Right atrium auricular region (tissue), 2 donors: ENCODE results near the gene PCDHB7. TPM values are rescaled to one million over a fixed set of nuclear protein-coding genes. Genes with fewer than 3 reads are reported as not detected.

Experiments
- total RNA-seq, 2 donors: library from RNA; depleted of rRNA; stranded (reverse); fragments of >200 nt; gene quantifications; one replicate each; pipeline ENCODE4 v1.1.0, GENCODE V29; 2016

The PCDHB7 gene
- total RNA-seq, 2 donors from 2014 or later, result 1.0 to 1.4 TPM

Other genes starting within 250 kb of the PCDHB7 start
- under 1 TPM; 0.26 to 0.51 TPM for gene PCDHAC1, start 246.3 kb upstream of the PCDHB7 start, total RNA-seq
- gene PCDHAC2, start 206.2 kb upstream of the PCDHB7 start, total RNA-seq, result 1 to 10 TPM; 3.7 to 4.1 TPM
- gene PCDHB1, start 121.3 kb upstream of the PCDHB7 start, total RNA-seq, result not detected
- gene PCDHB2, start 78.0 kb upstream of the PCDHB7 start, total RNA-seq, result 1 to 10 TPM; 1.8 to 2.2 TPM
- gene PCDHB3, start 72.2 kb upstream of the PCDHB7 start, total RNA-seq, result under 1 TPM; 0.63 to 0.83 TPM
- gene PCDHB4, start 50.8 kb upstream of the PCDHB7 start, total RNA-seq, result 1 to 10 TPM; 1.6 to 2.6 TPM
- gene PCDHB5, start 37.4 kb upstream of the PCDHB7 start, total RNA-seq, result 1 to 10 TPM; 3.8 to 4.3 TPM
- gene PCDHB6, start 22.6 kb upstream of the PCDHB7 start, total RNA-seq, result under 1 TPM; 0.12 to 0.33 TPM
- 1 to 10 TPM in 1 of 2 donors, under 1 TPM in 1; 0.90 to 1.7 TPM for gene PCDHB8, start 5.1 kb downstream of the PCDHB7 start, total RNA-seq
- gene PCDHB16, start 9.7 kb downstream of the PCDHB7 start, total RNA-seq, result 1 to 10 TPM; 5.3 TPM
- gene PCDHB9, start 14.5 kb downstream of the PCDHB7 start, total RNA-seq, result 1 to 10 TPM; 1.7 to 2.5 TPM
- gene PCDHB10, start 19.7 kb downstream of the PCDHB7 start, total RNA-seq, result 1 to 10 TPM; 2.0 to 2.5 TPM
- gene PCDHB11, start 27.0 kb downstream of the PCDHB7 start, total RNA-seq, result 1 to 10 TPM; 1.8 to 2.4 TPM
- 1 to 10 TPM; 1.8 to 2.3 TPM for gene PCDHB12, start 36.1 kb downstream of the PCDHB7 start, total RNA-seq
- gene PCDHB13, start 41.3 kb downstream of the PCDHB7 start, total RNA-seq, result 1 to 10 TPM; 4.2 to 5.0 TPM
- gene PCDHB14, start 50.7 kb downstream of the PCDHB7 start, total RNA-seq, result 1 to 10 TPM; 4.3 to 5.1 TPM
- gene PCDHB15, start 72.8 kb downstream of the PCDHB7 start, total RNA-seq, result 1 to 10 TPM; 3.2 to 5.3 TPM
- gene SLC25A2, start 131.4 kb downstream of the PCDHB7 start, total RNA-seq, result not detected
- gene TAF7, start 148.1 kb downstream of the PCDHB7 start, total RNA-seq, result 10 to 100 TPM; 73.9 to 82.6 TPM
- gene PCDHGA1, start 157.9 kb downstream of the PCDHB7 start, total RNA-seq, result 1 to 10 TPM; 1.4 to 2.0 TPM
- gene PCDHGA2, start 166.1 kb downstream of the PCDHB7 start, total RNA-seq, result 1 to 10 TPM; 7.5 to 7.7 TPM
- gene PCDHGA3, start 171.2 kb downstream of the PCDHB7 start, total RNA-seq, result 1 to 10 TPM; 7.0 to 8.9 TPM
- 1 to 10 TPM; 2.4 to 3.3 TPM for gene PCDHGB1, start 177.5 kb downstream of the PCDHB7 start, total RNA-seq
- gene PCDHGA4, start 182.4 kb downstream of the PCDHB7 start, total RNA-seq, result 1 to 10 TPM; 4.4 to 5.7 TPM
- gene PCDHGB2, start 187.3 kb downstream of the PCDHB7 start, total RNA-seq, result 1 to 10 TPM; 5.2 to 6.7 TPM
- 1 to 10 TPM; 4.0 to 5.0 TPM for gene PCDHGA5, start 191.5 kb downstream of the PCDHB7 start, total RNA-seq
- gene PCDHGB3, start 197.6 kb downstream of the PCDHB7 start, total RNA-seq, result 1 to 10 TPM; 5.4 to 7.2 TPM
- gene PCDHGA6, start 201.2 kb downstream of the PCDHB7 start, total RNA-seq, result 1 to 10 TPM; 4.7 to 5.3 TPM
- gene PCDHGA7, start 210.1 kb downstream of the PCDHB7 start, total RNA-seq, result 1 to 10 TPM; 4.9 to 6.1 TPM
- 1 to 10 TPM; 6.3 to 6.4 TPM for gene PCDHGB4, start 215.1 kb downstream of the PCDHB7 start, total RNA-seq
- gene PCDHGA8, start 220.0 kb downstream of the PCDHB7 start, total RNA-seq, result 1 to 10 TPM; 5.0 to 5.7 TPM
- gene PCDHGB5, start 225.3 kb downstream of the PCDHB7 start, total RNA-seq, result 1 to 10 TPM; 9.7 TPM
- gene PCDHGA9, start 230.1 kb downstream of the PCDHB7 start, total RNA-seq, result 1 to 10 TPM; 3.7 to 5.2 TPM
- 1 to 10 TPM; 5.0 to 7.1 TPM for gene PCDHGB6, start 235.4 kb downstream of the PCDHB7 start, total RNA-seq
- 1 to 10 TPM; 3.1 to 4.8 TPM for gene PCDHGA10, start 240.3 kb downstream of the PCDHB7 start, total RNA-seq
- gene PCDHGB7, start 245.0 kb downstream of the PCDHB7 start, total RNA-seq, result 10 to 100 TPM in 1 of 2 donors, 1 to 10 TPM in 1; 6.0 to 10.5 TPM
- 1 to 10 TPM; 3.0 to 4.5 TPM for gene PCDHGA11, start 248.4 kb downstream of the PCDHB7 start, total RNA-seq